T-cell (primary cell): Measurements from ENCODE around the gene MAN1C1. TPM values are rescaled to one million over a fixed set of nuclear protein-coding genes. Genes with fewer than 3 reads are reported as not detected.

Source experiments
- ATAC-seq, 4 experiments: fragments of 200-7000 bp in 3 of 4; fragments of 150-1000 bp in 1 of 4; cut with Tn5 transposase; replicated peaks in 1 of 4; 1 replicate in 3 of 4; 2 replicates in 1 of 4; pipeline ENCODE4 v1.10.0; 2021; ENCODE audit warnings: moderate library complexity in 3 of 4, mild to moderate bottlenecking in 2 of 4, moderate number of reproducible peaks in 1 of 4
- CTCF ChIA-PET, 2 donors: fragments of 300-600 bp; sonication (Branson Sonifier 250); formaldehyde crosslinking; loops; one replicate each; lab custom pipeline; 2022; ENCODE audit warnings: antibody characterized with exemption in 2 of 2; lab: Charles Lee
- POLR2A ChIA-PET, 2 donors: fragments of 300-600 bp; sonication (Branson Sonifier 250); formaldehyde crosslinking; loops; one replicate each; lab custom pipeline; 2022; ENCODE audit warnings: antibody characterized with exemption in 2 of 2; lab: Charles Lee
- DNase-seq, 35 experiments: peaks; one replicate each; pipeline versions ENCODE4 v3.0.0 to v3.0.0-alpha.2; 2013 to 2023
- H3K27ac ChIP-seq: one replicate; pipeline ENCODE4 v1.5.1; 2013; ENCODE audit warnings: low read length
- H3K27me3 ChIP-seq, 2 experiments: replicated peaks in 1 of 2; 1 replicate in 1 of 2; 2 replicates in 1 of 2; pipeline versions ENCODE4 v1.6.1 to v1.7.0; 2013; ENCODE audit warnings: low read length in 1 of 2, mixed read lengths in 1 of 2; ENCODE audit not compliant: control insufficient read depth in 2 of 2, insufficient read depth in 2 of 2; ENCODE audit errors: extremely low read depth in 1 of 2
- H3K36me3 ChIP-seq, 2 donors: 1 replicate in 1 of 2; 2 replicates in 1 of 2; pipeline versions ENCODE4 v1.6.1 to v1.7.0; 2013; ENCODE audit warnings: low read length in 1 of 2; ENCODE audit not compliant: control insufficient read depth in 2 of 2, insufficient read depth in 1 of 2; ENCODE audit errors: extremely low read depth in 1 of 2
- H3K4me1 ChIP-seq, 2 experiments: 1 replicate in 1 of 2; 2 replicates in 1 of 2; pipeline versions ENCODE4 v1.6.1 to v1.7.0; 2013; ENCODE audit warnings: low read length in 2 of 2, mixed read lengths in 1 of 2; ENCODE audit not compliant: insufficient read depth in 2 of 2, control insufficient read depth in 1 of 2; ENCODE audit errors: extremely low read depth in 1 of 2
- H3K4me3 ChIP-seq, 2 donors: 1 replicate in 1 of 2; 2 replicates in 1 of 2; pipeline versions ENCODE4 v1.5.1 to v1.7.0; 2013; ENCODE audit warnings: mild to moderate bottlenecking in 2 of 2, low read length in 1 of 2, moderate library complexity in 1 of 2; ENCODE audit not compliant: control insufficient read depth in 1 of 2; ENCODE audit errors: extremely low read depth in 1 of 2
- H3K9me3 ChIP-seq: 2 replicates; pipeline ENCODE4 v1.7.0; 2013
- H3K27ac Mint-ChIP-seq, 2 donors: one replicate each; pipeline ENCODE4 v1.8.0; 2020 to 2021; ENCODE audit warnings: mild to moderate bottlenecking in 2 of 2, mixed read lengths in 2 of 2
- H3K27me3 Mint-ChIP-seq, 2 donors: one replicate each; pipeline ENCODE4 v1.8.0; 2021 to 2022; ENCODE audit warnings: mixed read lengths in 2 of 2
- H3K36me3 Mint-ChIP-seq: one replicate; pipeline ENCODE4 v1.8.0; 2021; ENCODE audit warnings: mixed read lengths
- H3K4me1 Mint-ChIP-seq, 3 donors: one replicate each; pipeline ENCODE4 v1.8.0; 2020 to 2022; ENCODE audit warnings: mixed read lengths in 3 of 3, mild to moderate bottlenecking in 1 of 3
- H3K4me3 Mint-ChIP-seq, 3 donors: one replicate each; pipeline ENCODE4 v1.8.0; 2020 to 2022; ENCODE audit warnings: mild to moderate bottlenecking in 3 of 3, mixed read lengths in 3 of 3, moderate library complexity in 3 of 3
- H3K9me3 Mint-ChIP-seq, 3 donors: one replicate each; pipeline ENCODE4 v1.8.0; 2020 to 2022; ENCODE audit warnings: mixed read lengths in 3 of 3
- WGBS: methylation state at CpG from one replicate; pipeline ENCODE4 v1.1.5; 2013; ENCODE audit warnings: missing lambda C conversion rate; ENCODE audit not compliant: insufficient coverage; 5-methylcytosine and 5-hydroxymethylcytosine counted together
- total RNA-seq, 35 experiments: library from RNA in 6 of 35; stranded (reverse) in 6 of 35; fragments of 120-200 nt in 1 of 35; gene quantifications; one replicate each; pipeline versions ENCODE4 v1.2.1 to v1.2.4 and lab custom pipeline; 2013 to 2026

The MAN1C1 gene
- total RNA-seq, 5 donors from 2014 or later (not counting 1 experiment from before 2014, with no cell fraction given) = 57.5 to 90.5 (median 65.5) TPM

DNA sequence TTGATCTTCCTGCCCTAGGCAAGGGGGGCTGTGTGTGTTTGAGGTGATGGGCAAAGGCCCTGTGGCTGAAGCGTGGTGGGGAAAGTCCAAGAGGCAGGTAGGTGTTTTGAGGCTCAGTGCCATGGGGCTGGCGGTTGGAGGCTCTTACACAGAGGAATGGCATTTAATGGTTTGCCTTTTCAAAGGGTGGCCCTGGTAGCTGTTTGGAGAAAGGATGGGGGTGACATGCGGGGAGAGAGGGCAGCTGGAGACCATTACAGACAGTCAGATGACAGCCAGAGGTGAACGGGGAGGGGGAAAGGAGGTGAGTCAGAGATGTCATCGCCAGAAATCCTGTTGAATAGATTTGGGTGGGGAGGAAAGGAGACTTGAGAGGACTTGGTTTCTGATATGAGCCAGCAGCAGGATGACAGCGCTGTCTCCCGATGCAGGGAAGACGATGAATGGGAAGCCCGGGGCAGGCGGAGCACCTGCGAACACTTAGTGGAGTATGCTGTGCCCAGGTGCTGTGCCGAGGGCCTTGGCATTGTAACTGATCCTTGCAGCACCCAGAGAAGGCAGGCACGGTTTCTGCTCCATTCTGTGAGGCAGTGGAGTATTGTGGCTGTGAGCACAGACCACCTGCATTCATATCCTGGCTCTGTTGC, 56.3 kb downstream of the MAN1C1 start:
- Mint-ChIP-seq H3K36me3 (peaks cover 18% of the 10 kb centered on the region), H3K9me3 (no peaks in the 10 kb centered on the region), H3K4me3 (peak overlapping the region in 1 of 3 donors; percentile 38), H3K27ac (peak overlapping the region; percentile 91 to 93), H3K4me1 (peaks cover 91 to 97% (median 96%) of the 10 kb centered on the region in 3 donors), H3K27me3 (no peaks in the 10 kb centered on the region)
- H3K27me3 ChIP-seq = no peaks in the 10 kb centered on the region
- no peaks in the 10 kb centered on the region for H3K9me3 ChIP-seq
- H3K4me1 ChIP-seq = peaks cover 73 to 91% of the 10 kb centered on the region in 2 experiments
- ATAC-seq = no peak
- 88% methylated on average over 12 of the region's 13 CpGs for WGBS
- ChIA-PET POLR2A (interaction anchor here in 1 of 2 donors (0.6 kb wide), 1 partner anchor 115 kb away, joined by 3 read pairs; no protein-coding TSS in a partner anchor), CTCF (no interaction called here)
- DNase-seq = no peak
- H3K4me3 ChIP-seq = no peak overlapping the region
- no peak overlapping the region for H3K27ac ChIP-seq
- peaks cover 12 to 15% of the 10 kb centered on the region in 2 donors for H3K36me3 ChIP-seq

GRCh38 chr1:25673456-25673855, 56.9 kb downstream of the MAN1C1 start:
- Mint-ChIP-seq H3K4me3 (peak overlapping the region in 1 of 3 donors; percentile 79), H3K4me1 (peaks cover 91 to 98% (median 96%) of the 10 kb centered on the region in 3 donors), H3K27me3 (no peaks in the 10 kb centered on the region), H3K9me3 (no peaks in the 10 kb centered on the region), H3K27ac (peak overlapping the region; percentile 91 to 93), H3K36me3 (peaks cover 18% of the 10 kb centered on the region)
- ChIA-PET CTCF (no interaction called here), POLR2A (no interaction called here)
- peak overlapping the region in 1 of 2 donors; percentile 11 for H3K4me3 ChIP-seq
- no CpG with 5 or more reads among the region's 3 CpGs for WGBS
- H3K36me3 ChIP-seq = peaks cover 12 to 15% of the 10 kb centered on the region in 2 donors
- H3K27ac ChIP-seq = no peak overlapping the region
- H3K9me3 ChIP-seq = no peaks in the 10 kb centered on the region
- DNase-seq (peak in 4 of 35 experiments; percentile 13 to 31 (median 20)), ATAC-seq (peak in 1 of 4 experiments; percentile 12)
- H3K4me1 ChIP-seq = peaks cover 73 to 87% of the 10 kb centered on the region in 2 experiments
- no peaks in the 10 kb centered on the region for H3K27me3 ChIP-seq

- H3K27ac ChIP-seq = no peak overlapping the region
- no peaks in the 10 kb centered on the region for H3K27me3 Mint-ChIP-seq
- H3K36me3 Mint-ChIP-seq = peaks cover 23% of the 10 kb centered on the region
- ATAC-seq (no peak), DNase-seq (no peak)
- peak overlapping the region; percentile 91 to 93 for H3K27ac Mint-ChIP-seq
- H3K36me3 ChIP-seq = peaks cover 12 to 15% of the 10 kb centered on the region in 2 donors
- H3K27me3 ChIP-seq = no peaks in the 10 kb centered on the region
- H3K4me3 ChIP-seq = peak overlapping the region in 1 of 2 donors; percentile 11
- no peaks in the 10 kb centered on the region for H3K9me3 ChIP-seq
- 91% methylated on average over 5 of the region's 8 CpGs for WGBS
- CTCF ChIA-PET = no interaction called here
- POLR2A ChIA-PET = no interaction called here
- H3K4me3 Mint-ChIP-seq = peak overlapping the region in 1 of 3 donors; percentile 79
- peaks cover 92 to 98% (median 96%) of the 10 kb centered on the region in 3 donors for H3K4me1 Mint-ChIP-seq
- no peaks in the 10 kb centered on the region for H3K9me3 Mint-ChIP-seq
- H3K4me1 ChIP-seq = peaks cover 78 to 85% of the 10 kb centered on the region in 2 experiments
Observed at GRCh38 chr1:25673962-25674806, 57.6 kb downstream of the MAN1C1 start.

DNA sequence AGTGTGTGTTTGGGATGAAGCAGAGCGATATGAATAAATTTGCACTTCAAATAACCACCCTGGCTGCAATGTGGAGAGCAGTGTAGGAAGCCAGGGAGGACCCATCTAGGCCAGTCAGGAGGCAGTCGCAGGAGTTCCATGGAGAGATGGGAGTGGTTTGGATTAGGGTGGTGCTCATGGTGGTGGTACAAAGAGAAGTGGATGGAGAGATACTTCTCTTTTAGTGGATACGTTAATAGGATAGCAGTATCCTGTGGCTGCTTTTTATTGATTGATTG, 58.2 kb downstream of the MAN1C1 start:
- Histone ChIP-seq H3K4me3 (no peak overlapping the region), H3K4me1 (peaks cover 76 to 80% of the 10 kb centered on the region in 2 experiments), H3K36me3 (peaks cover 12 to 15% of the 10 kb centered on the region in 2 donors), H3K27ac (no peak overlapping the region), H3K9me3 (no peaks in the 10 kb centered on the region), H3K27me3 (no peaks in the 10 kb centered on the region)
- no peaks in the 10 kb centered on the region for H3K27me3 Mint-ChIP-seq
- peak overlapping the region in 1 of 3 donors; percentile 79 for H3K4me3 Mint-ChIP-seq
- peak overlapping the region; percentile 91 to 93 for H3K27ac Mint-ChIP-seq
- CTCF ChIA-PET = interaction anchor here in 1 of 2 donors (1.9 kb wide), 1 partner anchor 18 kb away, joined by 6 read pairs; no protein-coding TSS in a partner anchor
- ATAC-seq (no peak), DNase-seq (no peak)
- no peaks in the 10 kb centered on the region for H3K9me3 Mint-ChIP-seq
- peaks cover 23% of the 10 kb centered on the region for H3K36me3 Mint-ChIP-seq
- H3K4me1 Mint-ChIP-seq = peaks cover 94 to 97% (median 95%) of the 10 kb centered on the region in 3 donors
- POLR2A ChIA-PET = no interaction called here
- WGBS = 88% methylated on average over 2 of the region's 3 CpGs

GRCh38 chr1:25675729-25676476, 59.3 kb downstream of the MAN1C1 start:
- DNase-seq (peak; percentile 50 to 84 (median 70)), ATAC-seq (peak; percentile 85 to 90 (median 89))
- Mint-ChIP-seq H3K27me3 (no peaks in the 10 kb centered on the region), H3K4me3 (peak overlapping the region; percentile 65 to 79 (median 74)), H3K27ac (peak overlapping the region; percentile 91 to 93), H3K9me3 (no peaks in the 10 kb centered on the region), H3K4me1 (peaks cover 91 to 93% (median 92%) of the 10 kb centered on the region in 3 donors), H3K36me3 (peaks cover 27% of the 10 kb centered on the region)
- 0% methylated on average over 4 of the region's 11 CpGs for WGBS
- H3K4me1 ChIP-seq = peaks cover 68 to 69% of the 10 kb centered on the region in 2 experiments
- peaks cover 12 to 13% of the 10 kb centered on the region in 2 donors for H3K36me3 ChIP-seq
- H3K4me3 ChIP-seq = peak overlapping the region; percentile 25 to 29
- H3K27ac ChIP-seq = peak overlapping the region; percentile 46
- no peaks in the 10 kb centered on the region for H3K9me3 ChIP-seq
- no peaks in the 10 kb centered on the region for H3K27me3 ChIP-seq
- ChIA-PET CTCF (interaction anchor here (1.0 to 2.1 kb wide), 5 partner anchors 17 to 66 kb away, joined by 3 to 11 read pairs (median 6); no protein-coding TSS in a partner anchor), POLR2A (interaction anchor here (0.9 to 1.1 kb wide), 3 partner anchors 12 to 67 kb away, joined by 3 read pairs; no protein-coding TSS in a partner anchor)
